22Rv1 (cell line): ENCODE results near the gene RFC2.
"Not testable (repeated sequence)": the region's sequence is repeated elsewhere in the genome, so short reads cannot be mapped to it uniquely, and the experiment has no call there.

Experiments used
- H3K27ac ChIP-seq: fragments of 450-650 bp; 2 replicates; pipeline ENCODE4 v1.5.1; 2017
- CTCF ChIP-seq: fragments of 450-650 bp; IDR thresholded peaks from 2 replicates; pipeline ENCODE4 v1.5.1; 2017; ENCODE audit warnings: mild to moderate bottlenecking
- ZFX ChIP-seq: fragments of 450-650 bp; IDR thresholded peaks from 2 replicates; pipeline ENCODE4 v1.6.1; 2017; ENCODE audit warnings: antibody characterized with exemption, borderline replicate concordance

Gene RFC2

GRCh38 chr7:74226633-74227032 lies 27.6 kb downstream of the RFC2 start:
- TF ChIP-seq CTCF, result no peak
- TF ChIP-seq ZFX, result no peak
- H3K27ac ChIP-seq, result peak overlapping the region; percentile 35

- no peak for TF ChIP-seq ZFX
- no peak for TF ChIP-seq CTCF
- H3K27ac ChIP-seq, result no peak overlapping the region; the same call in 1 of the 2 replicates
Measured at GRCh38 chr7:74225400-74225799, 28.8 kb downstream of the RFC2 start.

- not testable (repeated sequence) for H3K27ac ChIP-seq
Measured at GRCh38 chr7:74224907-74225306, 29.3 kb downstream of the RFC2 start.

- H3K27ac ChIP-seq, result no peak overlapping the region
- TF ChIP-seq CTCF, result no peak
- TF ChIP-seq ZFX, result no peak
Measured at GRCh38 chr7:74224511-74224832, 29.7 kb downstream of the RFC2 start.

GRCh38 chr7:74223711-74224510 lies 30.3 kb downstream of the RFC2 start:
- H3K27ac ChIP-seq, result 0 out of 2 replicates have a peak overlapping the region, but pooled peaks have one; percentile 30
- TF ChIP-seq ZFX (no peak), CTCF (no peak)

GRCh38 chr7:74222851-74223710 lies 31.1 kb downstream of the RFC2 start:
- 0 out of 2 replicates have a peak overlapping the region, but pooled peaks have one; percentile 30 for H3K27ac ChIP-seq
- TF ChIP-seq CTCF (no peak), ZFX (no peak)

- TF ChIP-seq ZFX, result no peak
- no peak for TF ChIP-seq CTCF
- H3K27ac ChIP-seq, result no peak overlapping the region
Measured at GRCh38 chr7:74221713-74222112, 32.5 kb downstream of the RFC2 start.
